H1 (cell line): ENCODE measurements around the gene USP10. TPM values are rescaled to one million over a fixed set of nuclear protein-coding genes. Genes with fewer than 3 reads are reported as not detected.

Source experiments
- ATF3 ChIP-seq: IDR thresholded peaks from 2 replicates; pipeline ENCODE4 v1.6.1; 2011; ENCODE audit warnings: low read depth, mild to moderate bottlenecking, low read length; ENCODE audit not compliant: insufficient read depth
- CHD1 ChIP-seq: IDR thresholded peaks from 2 replicates; pipeline ENCODE4 v1.6.1; 2012; ENCODE audit warnings: low read depth, low read length, improper control_type of control experiment
- EGR1 ChIP-seq: IDR thresholded peaks from 2 replicates; pipeline ENCODE4 v1.6.1; 2011; ENCODE audit warnings: low read depth, low read length, borderline replicate concordance
- JUN ChIP-seq: IDR thresholded peaks from 2 replicates; pipeline ENCODE4 v1.6.1; 2011; ENCODE audit warnings: low read depth, mild to moderate bottlenecking, improper control_type of control experiment, low read length
- NANOG ChIP-seq: IDR thresholded peaks from 2 replicates; pipeline ENCODE4 v1.6.1; 2011; ENCODE audit warnings: low read length, low read depth, mild to moderate bottlenecking, inconsistent platforms; ENCODE audit not compliant: insufficient read depth, poor library complexity, severe bottlenecking
- RAD21 ChIP-seq, 2 experiments: IDR thresholded peaks in 1 of 2; conservative IDR thresholded peaks in 1 of 2; 2 replicates each; pipeline ENCODE4 v1.6.1; 2011; ENCODE audit warnings: low read depth in 2 of 2, low read length in 2 of 2, improper control_type of control experiment in 1 of 2, inconsistent platforms in 1 of 2, mild to moderate bottlenecking in 1 of 2, moderate library complexity in 1 of 2
- polyA plus RNA-seq, 7 experiments: library from polyadenylated mRNA; depleted of rRNA in 3 of 7; stranded (reverse) in 5 of 7; unstranded in 2 of 7; fragments of >200 nt in 5 of 7; fragments of 200-250 nt in 2 of 7; gene quantifications; 1 replicate in 5 of 7; 2 replicates in 1 of 7; 4 replicates in 1 of 7; pipeline versions ENCODE4 v1.2.1 to v1.2.3, GENCODE V29; 2011 to 2013; ENCODE audit warnings: missing spikeins in 2 of 7, mixed read lengths in 2 of 7
- total RNA-seq: library from RNA; stranded (reverse); fragmentation: NEBNext Ultra II Directional; extraction: Animal tissue kit (Norgen Biotek cat#: 25700); gene quantifications from 2 replicates; pipeline ENCODE4 v1.2.1, GENCODE V29; 2021

Gene USP10
- total and polyA plus RNA-seq, 2 of the 8 experiments (the other 6 are each of a cell fraction or from before 2014, with no cell fraction given) = 171 to 195 TPM

- TF ChIP-seq ATF3 = no peak
- no peak for TF ChIP-seq EGR1
- TF ChIP-seq RAD21 (IDR thresholded peaks at IDR 0.05 in 1 of 2, conservative IDR thresholded peaks at IDR 0.05 in 1 of 2; ENCODE audit: low read depth in 2 of 2, low read length in 2 of 2) = peak; percentile 88 to 89
- TF ChIP-seq CHD1 = no peak
- no peak for TF ChIP-seq NANOG
- no peak for TF ChIP-seq JUN
Observed at GRCh38 chr16:84726079-84726668, 26.4 kb downstream of the USP10 start (continued).
